Mesenteric fat pad (tissue), 1 donor: ENCODE data around the gene FBXW5. TPM values are rescaled to one million over a fixed set of nuclear protein-coding genes. Genes with fewer than 3 reads are reported as not detected.

Source experiments
- total RNA-seq: library from RNA; stranded (reverse); fragmentation: NEBNext Ultra II Directional; extraction: Animal tissue kit (Norgen Biotek cat#: 25700); gene quantifications from one replicate; pipeline ENCODE4 v1.2.1, GENCODE V29; 2021
- donor health status: DM: yes; HTN: yes; CAD: no.

The FBXW5 gene
- total RNA-seq, 1 donor from 2014 or later = 95.2 TPM

Other genes starting within 250 kb of the FBXW5 start
- 3.9 TPM for gene DIPK1B, start 232.2 kb downstream of the FBXW5 start, total RNA-seq
- gene LCN10, start 201.8 kb downstream of the FBXW5 start, total RNA-seq = 9.2 TPM
- 16.2 TPM for gene LCN6, start 196.2 kb downstream of the FBXW5 start, total RNA-seq
- not detected for gene LCN8, start 186.5 kb downstream of the FBXW5 start, total RNA-seq
- gene LCN15, start 180.2 kb downstream of the FBXW5 start, total RNA-seq = 0.32 TPM
- gene TMEM141, start 153.4 kb downstream of the FBXW5 start, total RNA-seq = 33.0 TPM
- 0.71 TPM for gene CCDC183, start 148.4 kb downstream of the FBXW5 start, total RNA-seq
- 54.9 TPM for gene RABL6, start 136.8 kb downstream of the FBXW5 start, total RNA-seq
- gene AJM1, start 102.3 kb downstream of the FBXW5 start, total RNA-seq = 1.00 TPM
- 89.6 TPM for gene PHPT1, start 95.3 kb downstream of the FBXW5 start, total RNA-seq
- gene MAMDC4, start 92.4 kb downstream of the FBXW5 start, total RNA-seq = 1.6 TPM
- gene EDF1, start 78.4 kb downstream of the FBXW5 start, total RNA-seq = 215 TPM
- 8.8 TPM for gene TRAF2, start 58.2 kb downstream of the FBXW5 start, total RNA-seq
- not detected for gene C8G, start 505 bp upstream of the FBXW5 start, total RNA-seq
- not detected for gene LCN12, start 7.5 kb upstream of the FBXW5 start, total RNA-seq
- gene PTGDS, start 32.8 kb upstream of the FBXW5 start, total RNA-seq = 249 TPM
- 0.71 TPM for gene LCNL1, start 38.3 kb upstream of the FBXW5 start, total RNA-seq
- gene PAXX, start 47.7 kb upstream of the FBXW5 start, total RNA-seq = 29.4 TPM
- 1.6 TPM for gene CLIC3, start 51.8 kb upstream of the FBXW5 start, total RNA-seq
- gene ABCA2, start 83.5 kb upstream of the FBXW5 start, total RNA-seq = 47.2 TPM
- gene FUT7, start 87.3 kb upstream of the FBXW5 start, total RNA-seq = 0.55 TPM
- gene NPDC1, start 101.4 kb upstream of the FBXW5 start, total RNA-seq = 95.3 TPM
- not detected for gene ENTPD2, start 109.3 kb upstream of the FBXW5 start, total RNA-seq
- 0.42 TPM for gene SAPCD2, start 125.8 kb upstream of the FBXW5 start, total RNA-seq
- gene UAP1L1, start 132.8 kb upstream of the FBXW5 start, total RNA-seq = 28.1 TPM
- 33.0 TPM for gene MAN1B1, start 142.2 kb upstream of the FBXW5 start, total RNA-seq
- 150 TPM for gene DPP7, start 170.0 kb upstream of the FBXW5 start, total RNA-seq
- gene GRIN1, start 194.4 kb upstream of the FBXW5 start, total RNA-seq = not detected
- gene LRRC26, start 225.3 kb upstream of the FBXW5 start, total RNA-seq = not detected
- not detected for gene TMEM210, start 227.3 kb upstream of the FBXW5 start, total RNA-seq
- 39.3 TPM for gene ANAPC2, start 243.8 kb upstream of the FBXW5 start, total RNA-seq
- gene SSNA1, start 243.9 kb upstream of the FBXW5 start, total RNA-seq = 53.3 TPM